NT2/D1 (cell line): ENCODE measurements around the gene MITF.

Experiments
- SUZ12 ChIP-seq: IDR thresholded peaks from 2 replicates; pipeline ENCODE4 v1.6.1; 2011; ENCODE audit not compliant: insufficient read length, insufficient read depth; ENCODE audit errors: extremely low read depth
- YY1 ChIP-seq: IDR thresholded peaks from 2 replicates; pipeline ENCODE4 v1.6.1; 2011; ENCODE audit not compliant: insufficient read length, insufficient read depth
- ZNF274 ChIP-seq: IDR thresholded peaks from 2 replicates; pipeline ENCODE4 v1.6.1; 2011; ENCODE audit warnings: mild to moderate bottlenecking, low read depth, low read length

GRCh38 chr3:69855436-69856162, 116.3 kb downstream of the MITF start:
- TF ChIP-seq YY1 (no peak), ZNF274 (no peak), SUZ12 (no peak)
